ENCODE data around the gene HSD17B13. TPM values are rescaled to one million over a fixed set of nuclear protein-coding genes. Genes with fewer than 3 reads are reported as not detected.

Gene HSD17B13
- polyA plus RNA-seq, 1 of the 3 experiments (the other 2 are of a cell fraction), result 0.13 TPM

DNA sequence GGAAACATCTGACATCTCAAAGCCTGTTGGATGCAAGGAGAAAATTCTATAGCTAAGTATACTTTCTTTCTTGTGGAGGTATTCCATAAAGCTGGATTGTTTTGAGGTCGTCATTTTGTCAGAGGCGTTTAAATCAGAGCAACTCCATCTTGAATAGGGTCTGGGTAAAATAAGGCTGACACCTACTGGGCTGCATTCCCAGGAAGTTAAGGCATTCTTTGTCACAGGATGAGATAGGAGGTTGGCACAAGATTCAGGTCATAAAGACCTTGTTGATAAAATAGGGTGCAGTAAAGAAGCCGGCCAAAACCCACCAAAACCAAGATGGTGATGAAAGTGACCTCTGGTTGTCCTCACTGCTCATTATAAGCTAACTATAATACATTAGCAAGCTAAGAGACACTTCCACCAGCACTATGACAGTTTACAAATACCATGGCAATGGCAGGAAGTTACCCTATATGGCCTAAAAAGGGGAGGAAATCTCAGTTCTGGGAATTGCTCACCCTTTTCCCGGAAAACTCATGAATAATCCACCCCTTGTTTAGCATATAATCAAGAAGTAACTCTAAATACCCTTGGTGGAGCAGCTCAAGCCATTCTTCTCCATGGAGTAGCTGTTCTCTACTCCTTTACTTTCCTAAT, 11.9 kb downstream of the HSD17B13 start (continued):
- TF ChIP-seq TAF1 (IDR thresholded peaks at IDR 0.05; ENCODE audit: borderline replicate concordance, low read depth, low read length) (no peak), PBX3 (IDR thresholded peaks at IDR 0.05) (no peak)

DNA sequence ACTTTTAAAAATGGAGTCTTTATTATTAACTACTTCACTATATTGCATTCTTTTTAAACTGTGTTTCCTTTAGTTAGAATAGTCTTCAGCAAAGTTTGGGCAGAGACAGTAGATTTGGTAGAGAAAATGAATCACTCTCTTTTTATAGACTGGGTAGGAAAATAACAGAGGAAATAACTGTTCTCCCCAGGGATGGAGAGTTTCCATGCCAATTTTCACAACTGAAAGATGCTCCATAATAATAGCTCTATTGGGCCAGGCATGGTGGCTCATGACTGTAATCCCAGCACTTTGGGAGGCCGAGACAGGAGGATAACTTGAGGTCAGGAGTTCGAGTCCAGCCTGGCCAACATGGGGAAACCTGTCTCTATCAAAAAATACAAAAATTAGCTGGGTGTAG, 13.1 kb downstream of the HSD17B13 start:
- H3K9me3 ChIP-seq, result no peaks in the 10 kb centered on the region
- H3K9me2 ChIP-seq, result no peaks in the 10 kb centered on the region
- no peak overlapping the region for H3K27ac ChIP-seq (ENCODE audit: low read depth in 2 of 2, low read length in 1 of 2)
- H3K27me3 ChIP-seq (ENCODE audit: insufficient read depth), result no peaks in the 10 kb centered on the region
- no peaks in the 10 kb centered on the region; a peak in 1 of 4 replicates for H3K4me1 ChIP-seq (ENCODE audit: control insufficient read depth in 1 of 2, insufficient read depth in 2 of 2, low read depth in 1 of 2, low read length in 1 of 2)
- CTCF ChIA-PET, result no interaction called here
- no peaks in the 10 kb centered on the region for H3F3A ChIP-seq (replicated peaks; ENCODE audit: insufficient read depth)
- no peak overlapping the region for H3K9ac ChIP-seq
- POLR2A ChIA-PET, result no interaction called here
- no peaks in the 10 kb centered on the region for H3K79me2 ChIP-seq (ENCODE audit: insufficient read depth)
- no peak for DNase-seq
- H3K4me2 ChIP-seq, result no peak overlapping the region
- TF ChIP-seq TEAD4 (IDR thresholded peaks at IDR 0.05; ENCODE audit: borderline replicate concordance, insufficient read depth), result no peak
- TF ChIP-seq TCF12 (IDR thresholded peaks at IDR 0.05), result no peak
- TF ChIP-seq FOSL2 (IDR thresholded peaks at IDR 0.05; ENCODE audit: borderline replicate concordance, low read depth), result no peak
- no peak for TF ChIP-seq FOXM1 (IDR thresholded peaks at IDR 0.05; ENCODE audit: low read depth)
- TF ChIP-seq TAF1 (IDR thresholded peaks at IDR 0.05; ENCODE audit: borderline replicate concordance, low read depth, low read length), result no peak
- TF ChIP-seq RFX5 (IDR thresholded peaks at IDR 0.05; ENCODE audit: low read length), result no peak
- TF ChIP-seq ELF1 (IDR thresholded peaks at IDR 0.05), result no peak
- TF ChIP-seq MAX (IDR thresholded peaks at IDR 0.05; ENCODE audit: low read depth), result no peak
- TF ChIP-seq, protein P1, sequence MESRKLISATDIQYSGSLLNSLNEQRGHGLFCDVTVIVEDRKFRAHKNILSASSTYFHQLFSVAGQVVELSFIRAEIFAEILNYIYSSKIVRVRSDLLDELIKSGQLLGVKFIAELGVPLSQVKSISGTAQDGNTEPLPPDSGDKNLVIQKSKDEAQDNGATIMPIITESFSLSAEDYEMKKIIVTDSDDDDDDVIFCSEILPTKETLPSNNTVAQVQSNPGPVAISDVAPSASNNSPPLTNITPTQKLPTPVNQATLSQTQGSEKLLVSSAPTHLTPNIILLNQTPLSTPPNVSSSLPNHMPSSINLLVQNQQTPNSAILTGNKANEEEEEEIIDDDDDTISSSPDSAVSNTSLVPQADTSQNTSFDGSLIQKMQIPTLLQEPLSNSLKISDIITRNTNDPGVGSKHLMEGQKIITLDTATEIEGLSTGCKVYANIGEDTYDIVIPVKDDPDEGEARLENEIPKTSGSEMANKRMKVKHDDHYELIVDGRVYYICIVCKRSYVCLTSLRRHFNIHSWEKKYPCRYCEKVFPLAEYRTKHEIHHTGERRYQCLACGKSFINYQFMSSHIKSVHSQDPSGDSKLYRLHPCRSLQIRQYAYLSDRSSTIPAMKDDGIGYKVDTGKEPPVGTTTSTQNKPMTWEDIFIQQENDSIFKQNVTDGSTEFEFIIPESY (IDR thresholded peaks at IDR 0.05; ENCODE audit: borderline replicate concordance, low read depth), result no peak
- TF ChIP-seq SMC3 (IDR thresholded peaks at IDR 0.05; ENCODE audit: low read depth, low read length), result no peak
- TF ChIP-seq MEF2A (IDR thresholded peaks at IDR 0.05; ENCODE audit: borderline replicate concordance, low read depth), result no peak
- TF ChIP-seq, protein P2, sequence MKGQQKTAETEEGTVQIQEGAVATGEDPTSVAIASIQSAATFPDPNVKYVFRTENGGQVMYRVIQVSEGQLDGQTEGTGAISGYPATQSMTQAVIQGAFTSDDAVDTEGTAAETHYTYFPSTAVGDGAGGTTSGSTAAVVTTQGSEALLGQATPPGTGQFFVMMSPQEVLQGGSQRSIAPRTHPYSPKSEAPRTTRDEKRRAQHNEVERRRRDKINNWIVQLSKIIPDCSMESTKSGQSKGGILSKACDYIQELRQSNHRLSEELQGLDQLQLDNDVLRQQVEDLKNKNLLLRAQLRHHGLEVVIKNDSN (IDR thresholded peaks at IDR 0.05; ENCODE audit: borderline replicate concordance, low read depth), result no peak
- TF ChIP-seq, protein P3, sequence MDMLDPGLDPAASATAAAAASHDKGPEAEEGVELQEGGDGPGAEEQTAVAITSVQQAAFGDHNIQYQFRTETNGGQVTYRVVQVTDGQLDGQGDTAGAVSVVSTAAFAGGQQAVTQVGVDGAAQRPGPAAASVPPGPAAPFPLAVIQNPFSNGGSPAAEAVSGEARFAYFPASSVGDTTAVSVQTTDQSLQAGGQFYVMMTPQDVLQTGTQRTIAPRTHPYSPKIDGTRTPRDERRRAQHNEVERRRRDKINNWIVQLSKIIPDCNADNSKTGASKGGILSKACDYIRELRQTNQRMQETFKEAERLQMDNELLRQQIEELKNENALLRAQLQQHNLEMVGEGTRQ (IDR thresholded peaks at IDR 0.05; ENCODE audit: borderline replicate concordance, low read depth, low read length), result no peak
- TF ChIP-seq CTCF (IDR thresholded peaks at IDR 0.05), result no peak
- TF ChIP-seq CHD2 (IDR thresholded peaks at IDR 0.05; ENCODE audit: low read length, partially characterized antibody), result no peak
- TF ChIP-seq RXRA (IDR thresholded peaks at IDR 0.05; ENCODE audit: borderline replicate concordance, low read depth), result no peak
- 71% methylated on average over 1 of the region's 2 CpGs for WGBS (ENCODE audit: low lambda C conversion rate)
- H3K36me3 ChIP-seq (replicated peaks in 1 of 2; ENCODE audit: control insufficient read depth in 1 of 2, insufficient read depth in 2 of 2, low read length in 1 of 2), result no peaks in the 10 kb centered on the region
- H2AFZ ChIP-seq (ENCODE audit: low read depth), result no peak overlapping the region
- no peaks in the 10 kb centered on the region for H4K20me1 ChIP-seq (ENCODE audit: insufficient read depth)
- no peak overlapping the region for H3K4me3 ChIP-seq (ENCODE audit: low read depth in 2 of 2, low read length in 1 of 2)
